ENCODE data around the gene ERCC1. TPM values are rescaled to one million over a fixed set of nuclear protein-coding genes. Genes with fewer than 3 reads are reported as not detected.

ERCC1 gene
- total RNA-seq, 6 experiments from 2014 or later: 19.2 to 29.4 (median 22.6) TPM

DNA sequence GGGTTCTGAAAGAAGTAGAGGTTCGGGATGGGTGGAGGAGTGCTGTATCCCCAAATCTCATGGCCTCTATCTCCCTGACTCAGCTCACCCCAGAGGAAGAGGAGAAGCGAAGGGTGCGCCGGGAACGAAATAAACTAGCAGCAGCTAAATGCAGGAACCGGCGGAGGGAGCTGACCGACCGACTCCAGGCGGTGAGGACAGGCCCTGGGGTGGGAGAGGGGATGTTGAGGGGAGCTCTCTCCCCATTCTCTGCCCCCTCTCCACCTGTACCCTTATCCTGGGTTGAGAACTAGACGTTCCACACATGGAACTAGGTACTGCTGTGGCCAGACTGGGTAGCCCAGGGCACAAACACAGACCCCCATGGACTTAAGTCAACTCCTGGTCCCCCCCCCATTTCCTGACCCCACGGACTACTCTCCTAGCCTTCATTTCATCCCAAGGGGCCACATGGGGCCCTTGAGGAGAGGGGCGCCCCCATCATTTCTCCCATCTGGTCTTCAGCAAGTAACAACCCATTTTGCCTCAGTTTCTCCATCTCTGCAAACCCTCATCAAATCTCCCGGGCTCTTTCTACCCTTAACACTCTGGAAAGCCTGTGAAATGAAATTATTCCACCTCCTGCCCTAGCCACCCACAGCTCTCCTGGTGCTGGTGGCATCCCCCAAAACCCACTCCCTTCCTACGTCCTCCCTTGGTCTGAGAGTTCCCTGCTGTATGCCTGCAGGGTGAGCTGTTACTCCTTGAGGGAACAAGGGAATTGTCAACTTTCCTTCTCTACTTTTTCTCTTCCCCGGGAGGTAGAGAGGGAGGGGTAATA, 47.6 kb upstream of the ERCC1 start:
- Histone ChIP-seq H3K9me3 (no peaks in the 10 kb centered on the region), H3K4me3 (no peak overlapping the region), H3K4me1 (peaks cover 0 to 19% (median 7%) of the 10 kb centered on the region in 4 donors), H3K27me3 (no peaks in the 10 kb centered on the region), H3K36me3 (no peaks in the 10 kb centered on the region), H3K27ac (no peak overlapping the region)
- 60% methylated on average over 7 of the region's 16 CpGs for WGBS (ENCODE audit: insufficient coverage, low coverage, low lambda C conversion rate, missing lambda C conversion rate)
- ATAC-seq: no peak
- intact Hi-C loops (cut with DNase I): loop anchor here in 1 of 2 donors (5.0 kb wide), 1 partner anchor 34 kb away; no protein-coding TSS in a partner anchor
- TF ChIP-seq, protein P1, sequence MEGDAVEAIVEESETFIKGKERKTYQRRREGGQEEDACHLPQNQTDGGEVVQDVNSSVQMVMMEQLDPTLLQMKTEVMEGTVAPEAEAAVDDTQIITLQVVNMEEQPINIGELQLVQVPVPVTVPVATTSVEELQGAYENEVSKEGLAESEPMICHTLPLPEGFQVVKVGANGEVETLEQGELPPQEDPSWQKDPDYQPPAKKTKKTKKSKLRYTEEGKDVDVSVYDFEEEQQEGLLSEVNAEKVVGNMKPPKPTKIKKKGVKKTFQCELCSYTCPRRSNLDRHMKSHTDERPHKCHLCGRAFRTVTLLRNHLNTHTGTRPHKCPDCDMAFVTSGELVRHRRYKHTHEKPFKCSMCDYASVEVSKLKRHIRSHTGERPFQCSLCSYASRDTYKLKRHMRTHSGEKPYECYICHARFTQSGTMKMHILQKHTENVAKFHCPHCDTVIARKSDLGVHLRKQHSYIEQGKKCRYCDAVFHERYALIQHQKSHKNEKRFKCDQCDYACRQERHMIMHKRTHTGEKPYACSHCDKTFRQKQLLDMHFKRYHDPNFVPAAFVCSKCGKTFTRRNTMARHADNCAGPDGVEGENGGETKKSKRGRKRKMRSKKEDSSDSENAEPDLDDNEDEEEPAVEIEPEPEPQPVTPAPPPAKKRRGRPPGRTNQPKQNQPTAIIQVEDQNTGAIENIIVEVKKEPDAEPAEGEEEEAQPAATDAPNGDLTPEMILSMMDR (IDR thresholded peaks at IDR 0.05): no peak
- TF ChIP-seq POLR2A (IDR thresholded peaks at IDR 0.05): no peak
- DNase-seq: no peak

- Histone ChIP-seq H3K4me3 (no peak overlapping the region), H3K27ac (no peak overlapping the region), H3K36me3 (no peaks in the 10 kb centered on the region), H3K4me1 (peaks cover 0 to 19% (median 7%) of the 10 kb centered on the region in 4 donors), H3K9me3 (no peaks in the 10 kb centered on the region), H3K27me3 (no peaks in the 10 kb centered on the region)
- ATAC-seq (no peak), DNase-seq (no peak)
- TF ChIP-seq POLR2A (IDR thresholded peaks at IDR 0.05): no peak
- TF ChIP-seq, protein P1 (IDR thresholded peaks at IDR 0.05): no peak
- 60% methylated on average over 1 of the region's 15 CpGs for WGBS (ENCODE audit: insufficient coverage, low coverage, low lambda C conversion rate, missing lambda C conversion rate)
- intact Hi-C loops (cut with DNase I): loop anchor here in 1 of 2 donors (5.0 kb wide), 1 partner anchor 33 kb away; no protein-coding TSS in a partner anchor
Observed at GRCh38 chr19:45470762-45471081, 47.0 kb upstream of the ERCC1 start.

- Histone ChIP-seq H3K36me3 (no peaks in the 10 kb centered on the region), H3K4me1 (peaks cover 0 to 19% (median 7%) of the 10 kb centered on the region in 4 donors), H3K27ac (peak overlapping the region; percentile 76 to 92 (median 90)), H3K9me3 (no peaks in the 10 kb centered on the region), H3K27me3 (no peaks in the 10 kb centered on the region), H3K4me3 (peak overlapping the region; percentile 47 to 76 (median 61))
- no peak for DNase-seq
- WGBS (ENCODE audit: insufficient coverage, low coverage, low lambda C conversion rate, missing lambda C conversion rate): 28% methylated on average over 10 of the region's 33 CpGs
- TF ChIP-seq POLR2A (IDR thresholded peaks at IDR 0.05): no peak
- TF ChIP-seq, protein P1 (IDR thresholded peaks at IDR 0.05): no peak
- intact Hi-C loops (cut with DNase I): loop anchor here in 1 of 2 donors (5.0 kb wide), 1 partner anchor 33 kb away; no protein-coding TSS in a partner anchor
- ATAC-seq: no peak
Observed at GRCh38 chr19:45469945-45470761, 46.4 kb upstream of the ERCC1 start.

- intact Hi-C loops (cut with DNase I): no loop called here
- peak; percentile 76 to 85 (median 85) for ATAC-seq
- H3K36me3 ChIP-seq: no peaks in the 10 kb centered on the region
- peak overlapping the region; percentile 47 to 76 (median 61) for H3K4me3 ChIP-seq
- peak; percentile 43 for TF ChIP-seq POLR2A (IDR thresholded peaks at IDR 0.05)
- TF ChIP-seq, protein P1 (IDR thresholded peaks at IDR 0.05): no peak
- peaks cover 0 to 19% (median 7%) of the 10 kb centered on the region in 4 donors for H3K4me1 ChIP-seq
- no peaks in the 10 kb centered on the region for H3K27me3 ChIP-seq
- no peaks in the 10 kb centered on the region for H3K9me3 ChIP-seq
- WGBS (ENCODE audit: insufficient coverage, low coverage, low lambda C conversion rate, missing lambda C conversion rate): 0% methylated on average over 2 of the region's 66 CpGs
- peak; percentile 88 to 92 (median 92) for DNase-seq
- H3K27ac ChIP-seq: peak overlapping the region; percentile 76 to 92 (median 90)
Observed at GRCh38 chr19:45469132-45469944, 45.6 kb upstream of the ERCC1 start.

Data from right lobe of liver (tissue), 6 donors.